Fibroblast of lung (primary cell): ENCODE data around the gene CADPS. TPM values are rescaled to one million over a fixed set of nuclear protein-coding genes. Genes with fewer than 3 reads are reported as not detected.

Source experiments
- DNase-seq, 2 donors: peaks; one replicate each; pipeline versions ENCODE4 v3.0.0 to v3.0.0-alpha.2; 2010; ENCODE audit warnings: low read depth in 2 of 2
- H2AFZ ChIP-seq: 2 replicates; pipeline ENCODE4 v1.5.1; 2012; ENCODE audit warnings: low read length, control low read depth, inconsistent platforms
- H3K27ac ChIP-seq: 2 replicates; pipeline ENCODE4 v1.5.1; 2011; ENCODE audit warnings: low read length, control low read depth; ENCODE audit not compliant: insufficient read depth
- H3K27me3 ChIP-seq: 2 replicates; pipeline ENCODE4 v1.5.1; 2011; ENCODE audit warnings: mild to moderate bottlenecking, low read length; ENCODE audit not compliant: control insufficient read depth, insufficient read depth
- H3K36me3 ChIP-seq: 2 replicates; pipeline ENCODE4 v1.5.1; 2011; ENCODE audit warnings: low read length; ENCODE audit not compliant: control insufficient read depth, insufficient read depth
- H3K4me1 ChIP-seq: 2 replicates; pipeline ENCODE4 v1.5.1; 2011; ENCODE audit warnings: low read length; ENCODE audit not compliant: control insufficient read depth, insufficient read depth; ENCODE audit errors: extremely low read depth
- H3K4me2 ChIP-seq: 2 replicates; pipeline ENCODE4 v1.5.1; 2011; ENCODE audit warnings: low read length, control low read depth; ENCODE audit not compliant: insufficient read depth; ENCODE audit errors: extremely low read depth
- H3K4me3 ChIP-seq, 4 experiments: fragments of 200-600 bp in 1 of 4; sonication (generic) in 1 of 4; replicated peaks in 1 of 4; 2 replicates each; pipeline ENCODE4 v1.5.1; 2011 to 2016; ENCODE audit warnings: low read length in 4 of 4, low read depth in 3 of 4, mild to moderate bottlenecking in 3 of 4, control low read depth in 2 of 4, inconsistent platforms in 1 of 4, mixed read lengths in 1 of 4; ENCODE audit not compliant: insufficient read depth in 1 of 4; ENCODE audit errors: control extremely low read depth in 1 of 4
- H3K79me2 ChIP-seq: 2 replicates; pipeline ENCODE4 v1.5.1; 2012; ENCODE audit warnings: mild to moderate bottlenecking, low read length, inconsistent platforms; ENCODE audit not compliant: control insufficient read depth, insufficient read depth
- H3K9ac ChIP-seq: 2 replicates; pipeline ENCODE4 v1.5.1; 2011; ENCODE audit warnings: mild to moderate bottlenecking, low read length, control low read depth; ENCODE audit not compliant: insufficient read depth
- H3K9me3 ChIP-seq: 2 replicates; pipeline ENCODE4 v1.5.1; 2012; ENCODE audit warnings: low read depth, low read length; ENCODE audit not compliant: control insufficient read depth, insufficient read depth
- H4K20me1 ChIP-seq: 2 replicates; pipeline ENCODE4 v1.5.1; 2011; ENCODE audit warnings: low read length; ENCODE audit not compliant: control insufficient read depth, insufficient read depth; ENCODE audit errors: extremely low read depth
- CTCF ChIP-seq, 2 donors: IDR thresholded peaks in 1 of 2; conservative IDR thresholded peaks in 1 of 2; 1 replicate in 1 of 2; 2 replicates in 1 of 2; pipeline ENCODE4 v1.5.1; 2011 to 2012; ENCODE audit warnings: low read length in 2 of 2, control low read depth in 1 of 2, inconsistent platforms in 1 of 2, low read depth in 1 of 2, mild to moderate bottlenecking in 1 of 2
- EZH2 ChIP-seq: IDR thresholded peaks from 2 replicates; pipeline ENCODE4 v1.5.1; 2012; ENCODE audit warnings: low read length, control low read depth, mild to moderate bottlenecking; ENCODE audit errors: missing control alignments
- polyA plus RNA-seq, 2 donors: library from polyadenylated mRNA; depleted of rRNA in 1 of 2; stranded (reverse) in 1 of 2; unstranded in 1 of 2; fragments of >200 nt; gene quantifications; 2 replicates each; pipeline ENCODE4 v1.2.1, GENCODE V29; 2011 to 2012; ENCODE audit warnings: missing spikeins in 1 of 2
- total RNA-seq: library from RNA; depleted of rRNA; stranded (reverse); fragments of >200 nt; gene quantifications from 2 replicates; pipeline ENCODE4 v1.2.1, GENCODE V29; 2014

The CADPS gene
- total and polyA plus RNA-seq, 2 donors (not counting 1 experiment from before 2014, with no cell fraction given), result 2.3 to 63.1 TPM

DNA sequence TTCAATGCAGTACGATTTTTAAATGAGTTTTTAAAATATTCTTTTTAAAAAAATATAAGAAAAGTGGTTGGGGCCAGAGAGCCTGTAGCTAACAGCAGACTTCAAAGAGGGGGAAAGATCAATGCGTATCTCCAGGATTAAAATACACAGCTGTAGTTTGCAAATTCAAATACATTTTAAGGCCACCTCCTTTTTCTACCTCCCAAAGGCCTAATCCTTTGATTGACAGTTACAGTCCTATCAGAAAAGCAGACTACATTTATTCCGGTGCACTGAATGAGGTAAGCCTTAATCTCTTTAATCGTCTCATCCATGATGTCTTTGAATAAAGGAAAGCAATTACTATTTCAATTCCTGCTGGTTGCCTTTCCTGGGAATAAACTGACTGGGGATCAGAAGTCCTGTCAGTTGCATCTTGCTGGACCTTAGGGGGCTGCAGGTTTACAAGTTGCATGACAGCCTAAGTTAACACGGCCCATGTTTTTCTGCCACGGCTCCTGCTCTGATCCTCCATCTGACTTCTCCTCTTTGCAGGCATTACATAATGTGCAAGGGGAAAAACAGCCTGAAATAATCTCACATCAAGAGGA is 51.7 kb downstream of the CADPS start:
- no peak overlapping the region for H2AFZ ChIP-seq
- H3K79me2 ChIP-seq, result no peaks in the 10 kb centered on the region
- H3K9me3 ChIP-seq, result no peaks in the 10 kb centered on the region
- no peak overlapping the region for H3K9ac ChIP-seq
- H3K27ac ChIP-seq, result no peak overlapping the region
- no peak for TF ChIP-seq EZH2
- no peak for TF ChIP-seq CTCF (conservative IDR thresholded peaks at IDR 0.05 in 1 of 2, IDR thresholded peaks at IDR 0.05 in 1 of 2; ENCODE audit: low read depth in 1 of 2, low read length in 2 of 2)
- DNase-seq, result no peak
- H3K4me3 ChIP-seq, result no peak overlapping the region
- no peaks in the 10 kb centered on the region for H4K20me1 ChIP-seq
- H3K4me2 ChIP-seq, result no peak overlapping the region
- no peaks in the 10 kb centered on the region for H3K27me3 ChIP-seq
- no peaks in the 10 kb centered on the region for H3K36me3 ChIP-seq
- H3K4me1 ChIP-seq, result no peaks in the 10 kb centered on the region

DNA sequence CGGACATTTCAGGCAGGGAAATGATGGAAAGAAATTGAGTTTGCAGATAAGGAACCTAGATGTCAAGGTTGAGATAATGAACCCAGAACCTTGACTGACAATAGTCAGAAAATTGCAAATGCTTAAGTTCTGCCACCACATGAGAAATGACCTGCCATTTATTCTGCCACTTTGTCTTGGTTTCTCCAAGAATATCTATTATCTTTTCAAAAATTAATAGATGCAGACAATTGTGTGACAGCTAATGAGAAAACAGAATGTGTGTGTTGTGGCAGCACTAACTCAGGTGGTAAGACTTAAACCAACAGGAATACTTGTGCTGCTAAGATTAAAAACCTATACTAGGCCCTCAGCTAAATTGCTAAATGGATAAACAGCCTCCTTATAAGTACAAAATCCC is 52.3 kb downstream of the CADPS start:
- no peak overlapping the region for H2AFZ ChIP-seq
- H3K4me3 ChIP-seq, result no peak overlapping the region
- DNase-seq, result no peak
- H3K27ac ChIP-seq, result no peak overlapping the region
- no peaks in the 10 kb centered on the region for H4K20me1 ChIP-seq
- H3K27me3 ChIP-seq, result no peaks in the 10 kb centered on the region
- H3K9ac ChIP-seq, result no peak overlapping the region
- no peak overlapping the region for H3K4me2 ChIP-seq
- H3K79me2 ChIP-seq, result no peaks in the 10 kb centered on the region
- H3K9me3 ChIP-seq, result no peaks in the 10 kb centered on the region
- no peak for TF ChIP-seq CTCF (conservative IDR thresholded peaks at IDR 0.05 in 1 of 2, IDR thresholded peaks at IDR 0.05 in 1 of 2; ENCODE audit: low read depth in 1 of 2, low read length in 2 of 2)
- TF ChIP-seq EZH2, result no peak
- H3K4me1 ChIP-seq, result no peaks in the 10 kb centered on the region
- H3K36me3 ChIP-seq, result no peaks in the 10 kb centered on the region

- H3K4me3 ChIP-seq, result no peak overlapping the region
- no peak for TF ChIP-seq EZH2
- TF ChIP-seq CTCF (conservative IDR thresholded peaks at IDR 0.05 in 1 of 2, IDR thresholded peaks at IDR 0.05 in 1 of 2; ENCODE audit: low read depth in 1 of 2, low read length in 2 of 2), result no peak
- no peak overlapping the region for H3K9ac ChIP-seq
- H3K9me3 ChIP-seq, result no peaks in the 10 kb centered on the region
- H3K27ac ChIP-seq, result no peak overlapping the region
- H3K36me3 ChIP-seq, result no peaks in the 10 kb centered on the region
- H3K27me3 ChIP-seq, result no peaks in the 10 kb centered on the region
- no peaks in the 10 kb centered on the region for H4K20me1 ChIP-seq
- DNase-seq, result no peak
- no peaks in the 10 kb centered on the region for H3K79me2 ChIP-seq
- H3K4me2 ChIP-seq, result no peak overlapping the region
- H2AFZ ChIP-seq, result no peak overlapping the region
- no peaks in the 10 kb centered on the region for H3K4me1 ChIP-seq
Measured at GRCh38 chr3:62818347-62818746, 56.9 kb downstream of the CADPS start.
